Hepatocyte (in vitro differentiated cells): ENCODE measurements around the gene CD74. TPM values are rescaled to one million over a fixed set of nuclear protein-coding genes. Genes with fewer than 3 reads are reported as not detected.

Source experiments
- DNase-seq: peaks from one replicate; pipeline ENCODE4 v3.0.0-alpha.2; 2016; ENCODE audit warnings: low spot score
- H2AFZ ChIP-seq: fragments of 200-600 bp; sonication (generic); 2 replicates; pipeline ENCODE4 v1.6.0; 2016; ENCODE audit warnings: antibody characterized with exemption, mild to moderate bottlenecking
- H3K27ac ChIP-seq: fragments of 200-600 bp; sonication (generic); 2 replicates; pipeline ENCODE4 v1.5.1; 2016; ENCODE audit warnings: mild to moderate bottlenecking
- H3K27me3 ChIP-seq: fragments of 200-600 bp; sonication (generic); 2 replicates; pipeline ENCODE4 v1.6.1; 2016
- H3K36me3 ChIP-seq: fragments of 200-600 bp; sonication (generic); replicated peaks from 2 replicates; pipeline ENCODE4 v1.5.1; 2016; ENCODE audit warnings: low read depth; ENCODE audit not compliant: insufficient read depth
- H3K4me1 ChIP-seq: fragments of 200-600 bp; sonication (generic); 2 replicates; pipeline ENCODE4 v1.5.1; 2016; ENCODE audit warnings: mild to moderate bottlenecking, moderate library complexity; ENCODE audit not compliant: insufficient read depth
- H3K4me2 ChIP-seq: fragments of 200-600 bp; sonication (generic); 2 replicates; pipeline ENCODE4 v1.6.0; 2016
- H3K4me3 ChIP-seq: fragments of 200-600 bp; sonication (generic); 2 replicates; pipeline ENCODE4 v1.5.1; 2016; ENCODE audit warnings: mild to moderate bottlenecking
- H3K79me2 ChIP-seq: fragments of 200-600 bp; sonication (generic); 2 replicates; pipeline ENCODE4 v1.6.0; 2017; ENCODE audit warnings: mild to moderate bottlenecking
- H3K9me2 ChIP-seq: fragments of 200-600 bp; sonication (generic); replicated peaks from 2 replicates; pipeline ENCODE4 v1.6.0; 2017; ENCODE audit warnings: mild to moderate bottlenecking; ENCODE audit not compliant: insufficient read depth
- H3K9me3 ChIP-seq: fragments of 200-600 bp; sonication (generic); 2 replicates; pipeline ENCODE4 v1.5.1; 2016; ENCODE audit warnings: low read depth, mild to moderate bottlenecking
- H4K20me1 ChIP-seq: fragments of 200-600 bp; sonication (generic); 2 replicates; pipeline ENCODE4 v1.6.0; 2016; ENCODE audit warnings: mild to moderate bottlenecking; ENCODE audit not compliant: insufficient read depth, poor library complexity, severe bottlenecking
- CTCF ChIP-seq: fragments of 200-600 bp; sonication (generic); IDR thresholded peaks from 2 replicates; pipeline ENCODE4 v1.5.1; 2016; ENCODE audit warnings: antibody characterized with exemption, mild to moderate bottlenecking; ENCODE audit not compliant: poor library complexity
- EZH2 ChIP-seq: fragments of 200-600 bp; sonication (generic); IDR thresholded peaks from 2 replicates; pipeline ENCODE4 v1.6.1; 2016; ENCODE audit warnings: antibody characterized with exemption, mild to moderate bottlenecking, borderline replicate concordance
- EZH2phosphoT487 ChIP-seq: fragments of 200-600 bp; sonication (generic); IDR thresholded peaks from one replicate; pipeline ENCODE4 v1.6.1; 2018; ENCODE audit warnings: antibody characterized with exemption, mild to moderate bottlenecking, low read depth, moderate library complexity; ENCODE audit not compliant: unreplicated experiment, severe bottlenecking
- WGBS: methylation state at CpG from one replicate; pipeline ENCODE4 v1.1.6; 2016; ENCODE audit warnings: low lambda C conversion rate; ENCODE audit errors: missing lambda C conversion rate; 5-methylcytosine and 5-hydroxymethylcytosine counted together
- polyA plus RNA-seq: library from polyadenylated mRNA; unstranded; fragments of >200 nt; fragmentation: Nextera tagmentation; extraction: Ambion mirVana; gene quantifications from 2 replicates; pipeline ENCODE4 v1.2.1, GENCODE V29; 2016
- total RNA-seq: library from RNA; depleted of rRNA; stranded (reverse); fragments of >200 nt; gene quantifications from 2 replicates; pipeline ENCODE4 v1.2.3, GENCODE V29; 2014

CD74 gene
- total and polyA plus RNA-seq, 2 experiments from 2014 or later = 57.2 to 107 TPM

- H3K9me2 ChIP-seq = no peaks in the 10 kb centered on the region
- peak; percentile 78 for DNase-seq
- no peaks in the 10 kb centered on the region for H3K9me3 ChIP-seq
- no peak overlapping the region for H3K4me3 ChIP-seq
- peak overlapping the region; percentile 90 for H3K27ac ChIP-seq
- H3K4me1 ChIP-seq = peaks cover 8% of the 10 kb centered on the region
- H3K4me2 ChIP-seq = no peak overlapping the region
- no peaks in the 10 kb centered on the region for H3K27me3 ChIP-seq
- H3K79me2 ChIP-seq = no peaks in the 10 kb centered on the region
- 48% methylated on average over 5 of the region's 5 CpGs for WGBS
- no peak overlapping the region for H2AFZ ChIP-seq
- H3K36me3 ChIP-seq = no peaks in the 10 kb centered on the region
- TF ChIP-seq EZH2phosphoT487 = no peak
- no peak for TF ChIP-seq CTCF
- no peak for TF ChIP-seq EZH2
- no peaks in the 10 kb centered on the region for H4K20me1 ChIP-seq
Measured at GRCh38 chr5:150377964-150378694, 34.6 kb downstream of the CD74 start.

GRCh38 chr5:150376799-150377771 lies 35.6 kb downstream of the CD74 start:
- Histone ChIP-seq H3K79me2 (no peaks in the 10 kb centered on the region), H3K4me1 (peaks cover 8% of the 10 kb centered on the region), H3K4me2 (no peak overlapping the region), H3K27ac (peak overlapping the region; percentile 90), H3K36me3 (no peaks in the 10 kb centered on the region), H3K4me3 (no peak overlapping the region), H3K27me3 (no peaks in the 10 kb centered on the region), H3K9me3 (no peaks in the 10 kb centered on the region), H2AFZ (no peak overlapping the region), H4K20me1 (no peaks in the 10 kb centered on the region), H3K9me2 (no peaks in the 10 kb centered on the region)
- 73% methylated on average over 10 of the region's 10 CpGs for WGBS
- no peak for TF ChIP-seq EZH2
- DNase-seq = no peak

- H3K9me2 ChIP-seq = no peaks in the 10 kb centered on the region
- H3K9me3 ChIP-seq = no peaks in the 10 kb centered on the region
- no peak overlapping the region for H2AFZ ChIP-seq
- no peak overlapping the region for H3K4me2 ChIP-seq
- H3K36me3 ChIP-seq = no peaks in the 10 kb centered on the region
- H3K27me3 ChIP-seq = no peaks in the 10 kb centered on the region
- TF ChIP-seq CTCF (no peak), EZH2 (no peak)
- no peaks in the 10 kb centered on the region for H4K20me1 ChIP-seq
- H3K79me2 ChIP-seq = no peaks in the 10 kb centered on the region
- 98% methylated on average over 11 of the region's 11 CpGs for WGBS
- no peak for DNase-seq
- H3K4me1 ChIP-seq = peaks cover 8% of the 10 kb centered on the region
- no peak overlapping the region for H3K27ac ChIP-seq
- no peak overlapping the region for H3K4me3 ChIP-seq
Measured at GRCh38 chr5:150374651-150375050, 38.1 kb downstream of the CD74 start.

GRCh38 chr5:150372639-150373038 lies 40.1 kb downstream of the CD74 start:
- H4K20me1 ChIP-seq = no peaks in the 10 kb centered on the region
- no peak for DNase-seq
- whole genome bisulfite sequencing = 90% methylated on average over 6 of the region's 6 CpGs
- H3K4me1 ChIP-seq = peaks cover 7% of the 10 kb centered on the region
- H3K4me3 ChIP-seq = no peak overlapping the region
- TF ChIP-seq CTCF (no peak), EZH2phosphoT487 (no peak), EZH2 (no peak)
- no peaks in the 10 kb centered on the region for H3K9me2 ChIP-seq
- no peaks in the 10 kb centered on the region for H3K79me2 ChIP-seq
- no peaks in the 10 kb centered on the region for H3K27me3 ChIP-seq
- no peaks in the 10 kb centered on the region for H3K36me3 ChIP-seq
- H3K27ac ChIP-seq = no peak overlapping the region
- H3K4me2 ChIP-seq = no peak overlapping the region
- H3K9me3 ChIP-seq = no peaks in the 10 kb centered on the region
- no peak overlapping the region for H2AFZ ChIP-seq
